ENCODE results near the gene RAPGEF1. TPM values are rescaled to one million over a fixed set of nuclear protein-coding genes. Genes with fewer than 3 reads are reported as not detected.

Gene RAPGEF1
- total and polyA plus RNA-seq, 2 of the 13 experiments (the other 11 are each of a cell fraction or from before 2014, with no cell fraction given), result 21.2 to 38.9 TPM

DNA sequence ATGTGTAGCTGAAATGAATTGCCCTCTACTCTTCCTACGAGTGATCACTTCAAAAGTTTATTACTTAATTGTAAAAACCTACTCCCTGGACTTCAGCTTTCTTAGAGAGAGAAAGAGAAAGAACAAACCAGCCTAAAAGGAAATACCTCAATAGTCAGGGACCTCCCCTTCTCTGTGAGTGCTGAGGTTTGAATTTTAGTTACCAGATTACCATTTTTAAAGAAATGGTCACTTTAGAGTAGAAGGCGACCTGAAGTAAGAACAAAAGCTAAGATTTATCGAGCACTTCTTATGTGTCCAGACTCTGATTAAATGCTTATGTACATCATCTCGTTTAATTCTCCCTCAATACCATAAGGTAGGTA, 11.3 kb downstream of the RAPGEF1 start (continued):
- TF ChIP-seq, protein P1, sequence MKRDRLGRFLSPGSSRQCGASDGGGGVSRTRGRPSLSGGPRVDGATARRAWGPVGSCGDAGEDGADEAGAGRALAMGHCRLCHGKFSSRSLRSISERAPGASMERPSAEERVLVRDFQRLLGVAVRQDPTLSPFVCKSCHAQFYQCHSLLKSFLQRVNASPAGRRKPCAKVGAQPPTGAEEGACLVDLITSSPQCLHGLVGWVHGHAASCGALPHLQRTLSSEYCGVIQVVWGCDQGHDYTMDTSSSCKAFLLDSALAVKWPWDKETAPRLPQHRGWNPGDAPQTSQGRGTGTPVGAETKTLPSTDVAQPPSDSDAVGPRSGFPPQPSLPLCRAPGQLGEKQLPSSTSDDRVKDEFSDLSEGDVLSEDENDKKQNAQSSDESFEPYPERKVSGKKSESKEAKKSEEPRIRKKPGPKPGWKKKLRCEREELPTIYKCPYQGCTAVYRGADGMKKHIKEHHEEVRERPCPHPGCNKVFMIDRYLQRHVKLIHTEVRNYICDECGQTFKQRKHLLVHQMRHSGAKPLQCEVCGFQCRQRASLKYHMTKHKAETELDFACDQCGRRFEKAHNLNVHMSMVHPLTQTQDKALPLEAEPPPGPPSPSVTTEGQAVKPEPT (CRISPR knock-in tag; IDR thresholded peaks at IDR 0.05; ENCODE audit: low read depth), result no peak
- no peak for TF ChIP-seq SMAD3 (CRISPR knock-in tag; IDR thresholded peaks at IDR 0.05)

GRCh38 chr9:131727795-131728545, 11.9 kb downstream of the RAPGEF1 start:
- Histone ChIP-seq H3K79me2 (ENCODE audit: insufficient read depth, low read length) (peaks cover 72% of the 10 kb centered on the region), H2AFZ (ENCODE audit: low read length) (no peak overlapping the region), H3K9ac (ENCODE audit: insufficient read depth, low read depth, low read length) (peak overlapping the region; percentile 13; the same call in 1 of the 2 replicates), H3K9me3 (ENCODE audit: low read length) (no peaks in the 10 kb centered on the region), H3K27me3 (ENCODE audit: control insufficient read depth in 1 of 2, insufficient read depth in 2 of 2, low read length in 2 of 2) (no peaks in the 10 kb centered on the region), H3K4me3 (replicated peaks in 1 of 3; ENCODE audit: insufficient read depth in 1 of 3, low read depth in 2 of 3, low read length in 3 of 3) (no peak overlapping the region), H3K4me1 (ENCODE audit: insufficient read depth, low read length) (peaks cover 72% of the 10 kb centered on the region), H3K4me2 (ENCODE audit: low read depth, low read length) (peak overlapping the region; percentile 40), H4K20me1 (ENCODE audit: insufficient read depth, low read length) (peaks cover 19% of the 10 kb centered on the region), H3K36me3 (replicated peaks in 1 of 2; ENCODE audit: control insufficient read depth in 1 of 2, insufficient read depth in 2 of 2, low read length in 2 of 2) (no peaks in the 10 kb centered on the region), H3K27ac (ENCODE audit: extremely low read length, insufficient read depth, low read length) (peak overlapping the region; percentile 44)
- DNase-seq (ENCODE audit: low spot score) (no peak), ATAC-seq (0 out of 3 replicates have a peak, but pooled peaks have one; percentile 9), FAIRE-seq (peak; percentile 52)
- 55% methylated on average over 5 of the region's 5 CpGs for WGBS (ENCODE audit: low lambda C conversion rate)
- ChIA-PET POLR2A (no interaction called here), CTCF (ENCODE audit: low intra/inter-chr PET ratio, low total read pairs) (interaction anchor here (1.7 kb wide), 1 partner anchor 12 kb away, joined by 6 read pairs; the partner anchor contains the start of gene RAPGEF1)
- TF ChIP-seq GATAD2A (CRISPR knock-in tag; IDR thresholded peaks at IDR 0.05), result no peak
- no peak for TF ChIP-seq RNF2 (conservative IDR thresholded peaks at IDR 0.05; ENCODE audit: low read depth)
- no peak for TF ChIP-seq HMG20B (CRISPR knock-in tag; conservative IDR thresholded peaks at IDR 0.05)
- no peak for TF ChIP-seq ZNF180 (CRISPR knock-in tag; IDR thresholded peaks at IDR 0.05; ENCODE audit: borderline replicate concordance, low read depth)
- no peak for TF ChIP-seq ZNF703 (CRISPR knock-in tag; IDR thresholded peaks at IDR 0.05; ENCODE audit: borderline replicate concordance)
- no peak for TF ChIP-seq PHF21A (CRISPR knock-in tag; IDR thresholded peaks at IDR 0.05)
- no peak for TF ChIP-seq MYNN (CRISPR knock-in tag; IDR thresholded peaks at IDR 0.05; ENCODE audit: low read depth)
- TF ChIP-seq TEAD3 (CRISPR knock-in tag; optimal IDR thresholded peaks at IDR 0.05; ENCODE audit: borderline replicate concordance), result no peak
- TF ChIP-seq, protein P2, sequence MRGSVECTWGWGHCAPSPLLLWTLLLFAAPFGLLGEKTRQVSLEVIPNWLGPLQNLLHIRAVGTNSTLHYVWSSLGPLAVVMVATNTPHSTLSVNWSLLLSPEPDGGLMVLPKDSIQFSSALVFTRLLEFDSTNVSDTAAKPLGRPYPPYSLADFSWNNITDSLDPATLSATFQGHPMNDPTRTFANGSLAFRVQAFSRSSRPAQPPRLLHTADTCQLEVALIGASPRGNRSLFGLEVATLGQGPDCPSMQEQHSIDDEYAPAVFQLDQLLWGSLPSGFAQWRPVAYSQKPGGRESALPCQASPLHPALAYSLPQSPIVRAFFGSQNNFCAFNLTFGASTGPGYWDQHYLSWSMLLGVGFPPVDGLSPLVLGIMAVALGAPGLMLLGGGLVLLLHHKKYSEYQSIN (CRISPR knock-in tag; IDR thresholded peaks at IDR 0.05; ENCODE audit: borderline replicate concordance), result no peak
- TF ChIP-seq ZNF431 (CRISPR knock-in tag; IDR thresholded peaks at IDR 0.05; ENCODE audit: borderline replicate concordance, low read depth), result no peak
- TF ChIP-seq ZNF589 (CRISPR knock-in tag; conservative IDR thresholded peaks at IDR 0.05), result no peak
- TF ChIP-seq, protein P3, sequence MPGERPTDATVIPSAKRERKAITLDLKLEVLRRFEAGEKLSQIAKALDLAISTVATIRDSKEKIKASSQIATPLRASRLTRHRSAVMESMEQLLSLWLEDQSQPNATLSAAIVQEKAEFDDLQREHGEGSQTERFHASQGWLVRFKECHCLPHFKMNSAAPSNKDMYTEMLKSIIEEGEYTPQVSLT (CRISPR knock-in tag; IDR thresholded peaks at IDR 0.05; ENCODE audit: borderline replicate concordance, low read depth), result no peak
- TF ChIP-seq MAFF (IDR thresholded peaks at IDR 0.05; ENCODE audit: low read depth, low read length), result no peak
- intact Hi-C loops (cut with micrococcal nuclease; ENCODE audit: unreplicated experiment) (no loop called here), in situ Hi-C loops (cut with HindIII; ENCODE audit: extremely low pct_ligation_motif_present, low pct_unique_long_range_greater_than_20kb) (loop anchor here (25.0 kb wide), 1 partner anchor 341 kb away; the partner anchor contains the start of gene PRRC2B)
- no TSS peak for BruUV-seq (replicated peaks)
